Activated naive CD4-positive, alpha-beta T cell (primary cell): ENCODE measurements around the gene REX1BD.
"Not testable (repeated sequence)": the region's sequence is repeated elsewhere in the genome, so short reads cannot be mapped to it uniquely, and the experiment has no call there.

ENCODE experiments used
- DNase-seq, 4 experiments: peaks; one replicate each; lab custom pipeline; 2025; lab: John Stamatoyannopoulos, UW

Gene REX1BD

DNA sequence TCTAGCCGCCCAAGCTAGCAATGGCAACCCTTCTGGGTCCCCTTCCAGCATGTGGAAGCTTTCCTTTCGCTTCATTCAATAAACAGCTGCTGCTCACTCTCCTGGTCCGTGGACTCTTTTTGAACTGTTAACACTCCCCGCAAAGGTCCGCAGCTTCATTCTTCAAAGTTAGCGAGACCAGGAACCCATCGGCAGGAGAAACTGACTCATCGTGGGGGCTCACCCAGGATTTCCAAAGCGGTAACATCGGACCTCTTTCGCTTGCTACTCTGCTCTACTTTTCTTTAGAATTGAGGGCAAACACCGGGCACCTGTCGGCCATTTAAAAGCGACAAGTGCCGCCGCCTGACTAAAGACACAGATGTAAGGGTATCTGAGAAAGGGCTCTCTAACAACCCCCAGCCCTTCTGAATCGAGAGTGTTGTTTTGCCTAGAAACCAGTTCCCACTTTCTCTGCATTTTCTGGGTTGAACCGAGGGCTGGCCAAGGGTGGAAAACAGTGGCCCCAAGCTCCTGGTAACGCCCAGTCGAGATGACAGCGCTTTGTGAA lies 11.2 kb upstream of the REX1BD start:
- no peak for DNase-seq

DNA sequence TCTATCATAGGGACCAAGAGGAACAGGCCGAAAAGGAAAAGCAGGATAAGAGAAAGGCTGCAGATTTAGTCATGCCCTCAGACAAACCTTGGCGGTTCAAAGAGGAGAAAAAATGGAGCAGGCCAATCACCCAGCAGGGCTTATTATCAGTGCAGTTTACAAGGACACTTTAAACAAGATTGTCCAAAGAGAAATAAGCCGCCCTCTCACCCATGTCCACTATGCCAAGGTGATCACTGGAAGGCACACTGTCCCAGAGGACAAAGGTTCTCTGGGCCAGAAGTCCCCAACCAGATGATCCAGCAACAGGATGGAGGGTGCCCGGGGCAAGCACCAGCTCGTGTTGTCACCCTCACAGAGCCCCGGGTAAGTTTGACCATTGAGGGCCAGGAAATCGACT lies 8.3 kb upstream of the REX1BD start:
- no peak for DNase-seq

DNA sequence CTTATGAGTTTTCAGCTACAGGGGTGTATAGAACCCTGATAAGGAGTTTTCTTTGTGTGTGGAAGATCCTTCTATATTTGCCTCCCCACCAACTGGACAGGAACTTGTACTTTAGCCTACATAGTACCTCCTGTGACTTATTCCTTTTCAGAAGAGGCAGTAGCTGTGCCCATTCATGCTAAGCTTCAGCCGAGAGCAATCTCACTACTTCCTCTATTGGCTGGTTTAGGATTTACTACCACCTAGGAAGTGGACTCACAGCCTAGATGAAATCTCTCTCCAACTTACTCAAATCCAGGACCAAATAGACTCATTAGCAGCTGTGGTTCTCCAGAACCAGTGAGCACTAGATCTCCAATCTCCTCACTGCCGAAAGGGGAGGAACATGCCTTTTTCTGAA lies 2.3 kb upstream of the REX1BD start:
- no peak for DNase-seq

DNA sequence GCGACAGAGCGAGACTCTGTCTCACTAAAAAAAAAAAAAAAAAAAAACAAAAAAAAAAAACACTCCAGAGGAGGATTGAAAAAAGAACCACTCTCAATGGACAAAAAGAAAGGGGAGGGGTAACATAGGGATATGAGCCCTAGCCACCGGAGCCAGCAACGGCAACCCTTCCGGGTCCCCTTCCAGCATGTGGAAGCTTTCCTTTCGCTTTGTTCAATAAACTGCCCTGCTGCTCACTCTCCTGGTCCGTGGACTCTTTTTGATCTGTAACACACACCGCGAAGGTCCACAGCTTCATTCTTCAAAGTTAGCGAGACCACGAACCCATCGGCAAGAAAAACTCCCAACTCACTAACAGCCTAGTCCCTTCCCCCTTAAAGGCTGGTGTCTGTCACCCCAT lies 1.0 kb upstream of the REX1BD start:
- DNase-seq, result no peak

DNA sequence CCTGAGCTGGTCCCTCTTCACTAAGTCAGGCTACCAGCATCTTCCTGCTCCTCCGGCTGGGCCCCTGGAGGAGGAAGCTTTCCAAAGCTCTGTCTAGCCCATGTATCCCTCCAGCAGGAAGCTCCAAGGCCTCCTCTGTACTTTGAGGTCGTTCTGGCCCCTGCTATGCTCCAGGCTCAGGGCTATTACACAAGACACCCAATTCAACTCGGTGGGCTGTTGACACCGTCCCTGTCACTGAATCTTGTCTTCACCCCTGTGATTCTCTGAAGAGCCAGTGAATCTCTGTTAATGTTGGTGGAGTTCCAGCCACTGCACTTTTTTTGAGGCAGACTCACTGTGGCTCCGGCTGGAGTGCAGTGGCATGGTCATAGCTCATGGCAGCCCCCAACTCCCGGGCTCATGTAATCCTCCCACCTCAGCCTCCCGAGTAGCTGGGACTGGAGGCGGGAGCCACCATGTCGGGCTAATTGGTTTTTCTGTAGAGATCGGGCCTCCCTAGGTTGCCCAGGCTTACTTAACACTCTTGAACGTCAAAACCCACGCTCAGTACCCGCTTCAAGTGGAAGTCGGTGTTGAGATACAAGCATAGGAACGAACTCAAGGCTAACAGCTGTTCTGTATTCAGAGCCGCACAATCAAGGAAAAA lies 512 bp upstream of the REX1BD start:
- DNase-seq, result no peak

DNA sequence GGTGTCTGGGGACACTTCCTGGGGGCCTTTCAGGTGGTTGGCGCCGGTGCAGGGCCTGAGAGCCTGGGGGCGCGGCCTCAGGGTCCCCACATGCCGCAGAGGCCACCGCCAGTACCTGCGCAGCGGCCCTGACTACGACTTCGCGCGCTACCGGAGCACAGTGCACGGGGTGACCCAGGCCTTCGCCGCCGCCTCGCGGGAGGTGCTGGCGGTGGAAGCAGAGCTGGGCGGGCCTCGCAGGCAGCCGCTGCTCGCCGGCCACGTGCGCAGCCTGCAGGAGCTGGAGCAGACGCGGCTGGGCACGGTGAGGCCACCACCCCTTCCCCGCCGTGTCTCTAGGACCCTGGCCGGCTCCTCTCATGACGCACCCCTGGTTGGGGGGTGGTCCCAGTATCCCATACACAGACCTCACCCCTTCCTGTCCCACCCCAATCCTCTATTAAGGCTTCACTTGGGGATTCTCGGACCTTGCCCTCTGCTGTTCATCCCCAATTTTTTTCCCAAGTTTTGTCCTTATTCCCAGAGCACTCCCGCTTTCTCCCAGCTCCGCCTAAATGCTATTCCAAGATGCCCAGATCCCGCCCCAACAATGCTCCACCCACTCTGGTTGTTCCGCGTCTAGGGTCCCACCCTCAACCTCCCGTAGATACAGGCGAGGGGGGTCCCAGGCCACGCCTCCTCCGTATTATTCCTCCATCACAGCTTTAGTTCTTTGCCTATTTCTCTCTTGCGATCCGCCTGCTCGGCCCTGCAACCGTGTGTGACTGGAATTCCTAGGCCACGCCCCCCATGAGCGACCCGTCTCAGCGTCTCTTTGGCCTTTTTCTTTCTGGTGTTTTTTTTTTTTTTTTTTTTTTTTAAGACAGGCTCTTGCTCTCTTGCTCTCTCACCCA lies 1.0 kb downstream of the REX1BD start:
- peak in 3 of 4 experiments; percentile 61 to 74 (median 63) for DNase-seq

DNA sequence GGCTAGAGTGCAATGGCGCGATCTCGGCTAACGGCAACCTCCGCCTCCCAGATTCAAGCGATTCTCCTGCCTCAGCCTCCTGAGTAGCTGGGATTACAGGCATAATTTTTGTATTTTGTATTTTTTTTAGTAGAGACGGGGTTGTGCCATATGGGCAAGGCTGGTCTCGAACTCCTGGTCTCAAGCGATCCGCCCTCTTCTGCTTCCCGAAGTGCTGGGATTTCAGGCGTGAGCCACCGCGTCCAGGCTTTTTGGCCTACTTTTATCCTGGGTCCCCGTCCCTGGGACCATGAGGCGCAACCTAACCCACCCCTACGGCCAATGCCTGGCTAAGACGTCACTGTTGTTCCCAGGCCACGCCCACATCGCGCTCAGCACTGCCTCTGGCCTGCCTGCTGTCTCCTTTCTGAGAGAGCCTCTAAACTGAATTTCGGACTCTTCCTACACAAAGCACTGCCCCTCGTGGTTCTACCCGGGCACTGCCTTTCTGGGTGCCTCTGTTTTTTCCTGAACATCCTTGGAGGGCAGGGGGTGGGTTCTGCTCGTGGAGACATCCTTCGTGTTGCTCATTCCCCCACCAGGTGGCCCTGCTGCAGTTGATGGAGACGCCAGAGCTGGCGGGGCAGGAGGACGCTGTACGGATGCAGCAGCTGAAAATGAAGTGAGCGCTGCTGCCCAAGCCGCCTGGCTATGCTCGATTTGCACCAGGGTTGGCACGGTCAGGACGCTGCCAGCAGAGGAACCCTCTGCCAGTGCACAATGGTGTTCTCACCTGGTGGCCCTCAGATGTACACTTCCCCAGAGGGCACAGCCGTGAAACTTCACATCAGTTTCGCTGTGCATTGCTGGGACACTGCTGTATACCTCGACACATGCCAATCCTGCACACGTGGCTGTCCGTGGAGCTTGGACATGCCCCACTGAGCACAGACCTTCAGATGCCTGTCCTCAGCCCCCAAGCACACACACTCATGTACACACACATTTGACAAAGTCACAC lies 2.0 kb downstream of the REX1BD start:
- DNase-seq, result no peak

DNA sequence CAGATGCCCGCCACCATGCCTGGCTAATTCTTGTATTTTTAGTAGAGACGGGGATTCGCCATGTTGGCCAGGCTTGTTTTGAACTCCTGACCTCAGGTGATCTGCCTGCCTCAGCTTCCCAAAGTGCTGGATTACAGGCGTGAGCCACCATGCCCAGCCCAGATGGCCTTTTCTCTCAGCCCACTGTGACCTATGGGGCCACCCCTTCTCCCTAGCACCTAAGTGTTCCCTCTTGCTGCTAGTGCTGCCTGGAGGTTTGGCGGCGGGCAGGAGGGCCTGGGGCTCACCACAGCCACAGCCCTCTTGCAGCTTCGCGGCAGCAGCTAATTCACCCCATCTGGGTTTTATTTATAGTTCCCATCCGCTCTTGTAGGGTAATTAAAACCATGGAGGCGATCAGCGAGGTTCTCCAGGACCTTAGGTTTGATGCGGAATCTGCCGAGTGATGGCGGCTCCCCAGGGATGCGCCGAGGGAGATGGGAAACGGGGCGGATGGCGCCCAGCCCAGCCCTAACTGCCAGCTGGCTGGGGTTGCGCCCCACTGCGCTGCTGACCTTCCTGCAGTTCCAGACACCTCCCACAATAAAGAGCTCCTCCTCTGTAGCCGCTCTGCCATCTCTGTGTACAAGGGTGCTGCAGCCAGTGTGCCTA lies 3.3 kb downstream of the REX1BD start:
- no peak for DNase-seq

DNA sequence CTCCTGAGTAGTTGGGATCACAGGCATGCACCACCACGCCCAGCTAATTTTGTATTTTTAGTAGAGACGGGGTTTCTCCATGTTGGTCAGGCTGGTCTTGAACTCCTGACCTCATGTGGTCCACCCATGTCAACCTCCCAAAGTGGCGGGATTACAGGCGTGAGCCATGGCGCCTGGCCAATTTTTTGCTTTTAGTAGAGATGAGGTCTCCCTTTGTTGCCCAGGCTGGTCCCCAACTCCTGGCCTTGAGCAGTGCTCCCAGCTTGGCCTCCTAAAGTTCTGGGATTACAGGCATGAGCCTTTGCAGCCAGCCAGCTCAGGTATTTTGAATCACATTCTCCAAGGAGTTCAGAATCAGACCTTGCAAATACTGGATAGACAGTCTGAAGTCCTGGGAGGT lies 4.1 kb downstream of the REX1BD start:
- not testable (repeated sequence) for DNase-seq

DNA sequence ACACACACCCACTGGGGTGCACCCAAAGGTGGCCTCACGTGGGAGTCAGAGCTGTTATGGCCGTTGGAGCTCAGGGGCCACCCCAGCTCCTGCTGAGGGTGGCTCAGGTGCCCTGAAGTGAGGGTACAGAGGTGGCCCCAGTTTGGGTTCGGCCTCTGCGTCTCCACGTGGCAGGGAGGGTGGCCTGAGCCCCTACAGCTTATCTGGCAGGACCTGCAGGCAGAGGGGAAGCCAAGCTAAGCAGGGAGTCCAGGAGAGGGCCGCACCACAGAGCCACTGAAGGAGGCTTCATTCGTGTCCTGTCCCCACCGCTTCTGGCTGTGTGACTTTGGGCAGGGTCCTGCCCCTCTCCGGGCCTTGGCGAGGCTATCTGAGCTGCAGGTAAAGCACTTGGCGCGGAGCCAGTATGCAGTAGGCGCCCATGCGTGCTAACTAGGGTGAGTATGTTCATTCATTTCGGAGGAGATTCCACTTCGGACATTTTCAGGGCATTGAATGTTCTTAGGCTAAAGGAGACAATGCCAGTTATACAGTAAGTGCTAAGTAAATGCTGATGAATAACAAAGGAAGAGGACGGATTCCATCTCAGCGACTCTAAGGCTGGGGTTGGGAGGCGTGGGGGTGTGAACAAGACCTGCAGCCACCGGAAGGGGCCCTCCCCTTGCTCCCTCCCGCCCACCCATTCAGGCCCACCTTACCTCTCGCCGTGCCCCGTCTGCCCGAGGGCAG lies 4.9 kb downstream of the REX1BD start:
- DNase-seq, result no peak

DNA sequence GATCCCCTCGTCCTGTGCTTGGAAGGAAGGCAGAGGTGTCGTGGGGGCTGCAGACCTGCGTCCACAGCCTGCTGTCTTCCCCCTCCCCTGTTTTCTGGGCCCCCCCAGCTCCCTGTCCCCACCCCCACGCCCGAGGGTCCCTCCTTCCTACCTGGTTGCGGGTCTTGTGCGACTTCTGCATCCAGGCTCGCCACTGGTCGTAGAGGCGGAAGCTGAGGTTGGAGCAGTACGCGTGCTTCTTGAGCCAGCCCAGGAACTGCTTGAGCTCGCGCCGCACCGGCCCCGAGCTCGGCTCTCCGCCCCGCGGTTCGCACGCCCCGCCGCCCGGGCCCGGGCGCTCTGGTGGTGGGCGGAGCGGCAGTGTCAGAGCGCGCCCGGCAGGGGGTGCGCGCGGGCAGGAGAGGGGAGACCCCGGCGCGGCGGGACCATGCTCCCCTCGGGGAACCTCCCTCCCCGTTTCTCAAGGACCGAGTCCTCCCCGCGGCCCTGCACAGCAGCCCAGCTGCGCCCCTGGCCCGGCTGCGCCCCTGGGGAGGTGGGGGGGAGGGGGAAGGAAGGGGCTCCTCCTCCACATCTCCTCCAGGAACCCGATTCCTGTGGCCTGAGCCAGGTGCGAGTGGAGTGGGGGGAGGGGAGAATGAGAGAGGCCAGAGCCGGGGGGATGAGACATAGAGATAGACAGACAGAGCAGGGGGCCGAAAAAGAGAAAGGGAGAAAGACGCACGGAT lies 5.7 kb downstream of the REX1BD start:
- peak; percentile 28 to 74 (median 50) for DNase-seq

DNA sequence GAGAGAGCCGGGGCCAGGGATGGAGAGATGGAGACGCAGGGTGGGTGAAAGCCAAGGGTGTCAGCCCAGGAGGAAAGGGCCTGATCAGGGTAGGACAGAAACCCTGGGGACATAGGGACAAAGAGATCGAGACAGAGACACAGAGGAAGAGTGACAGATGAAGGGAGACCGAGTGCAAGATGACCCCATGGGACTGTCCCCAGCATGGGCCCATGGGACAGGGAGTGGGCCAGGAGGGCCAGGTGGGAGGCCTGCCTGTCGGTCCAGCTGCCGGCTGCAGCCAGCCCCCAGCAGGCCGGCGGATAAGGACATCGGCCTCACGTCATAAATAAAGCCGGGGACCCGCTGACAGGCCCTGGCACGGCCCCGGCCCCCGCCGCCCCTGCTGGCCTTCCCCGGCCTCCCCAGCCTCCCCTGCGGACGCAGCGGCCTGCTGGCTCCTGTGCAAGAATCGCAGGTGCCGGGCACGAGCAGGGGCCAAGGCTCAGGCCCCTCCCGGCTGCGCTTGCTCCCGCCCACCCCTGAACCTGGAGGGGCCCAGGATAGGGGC lies 6.3 kb downstream of the REX1BD start:
- DNase-seq, result no peak

DNA sequence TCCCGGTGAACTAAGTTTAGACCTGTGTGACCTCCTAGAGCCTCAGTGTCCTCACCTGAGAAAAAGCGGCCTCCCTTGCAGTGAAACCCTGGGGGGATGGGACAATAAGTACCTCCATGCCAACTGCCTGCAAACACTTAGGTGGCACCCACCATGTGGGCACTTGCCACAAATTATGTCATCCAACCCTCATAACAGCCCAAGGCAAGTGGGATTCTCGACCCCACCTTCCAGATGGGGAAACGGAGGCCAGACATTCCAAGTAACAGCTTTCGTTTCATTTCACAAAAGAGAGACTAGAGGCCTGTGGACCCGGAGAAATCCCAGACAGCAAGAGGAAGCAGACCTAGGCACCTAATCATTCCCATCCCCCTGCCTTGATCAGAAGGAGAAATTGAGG lies 6.9 kb downstream of the REX1BD start:
- no peak for DNase-seq

DNA sequence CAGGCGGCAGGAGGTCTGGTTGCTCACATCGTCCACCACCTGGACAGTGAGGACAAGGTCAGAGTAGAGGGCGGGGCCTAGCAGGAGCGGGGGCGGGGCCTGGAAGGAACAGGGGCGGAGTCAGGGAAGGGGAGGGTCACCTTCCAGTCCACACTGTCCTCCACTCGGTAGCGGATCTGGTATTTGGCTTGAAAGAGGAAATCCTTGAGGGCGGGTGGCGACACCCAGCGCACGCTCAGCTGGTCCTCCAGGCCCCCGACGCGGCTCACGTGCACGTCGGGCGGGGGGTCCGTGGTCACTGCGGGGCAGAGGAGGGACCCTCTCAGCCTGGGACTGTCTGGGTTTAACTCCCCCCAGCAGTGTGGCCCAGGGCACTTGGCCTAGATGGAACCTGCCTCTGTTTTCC lies 8.2 kb downstream of the REX1BD start:
- DNase-seq, result no peak

DNA sequence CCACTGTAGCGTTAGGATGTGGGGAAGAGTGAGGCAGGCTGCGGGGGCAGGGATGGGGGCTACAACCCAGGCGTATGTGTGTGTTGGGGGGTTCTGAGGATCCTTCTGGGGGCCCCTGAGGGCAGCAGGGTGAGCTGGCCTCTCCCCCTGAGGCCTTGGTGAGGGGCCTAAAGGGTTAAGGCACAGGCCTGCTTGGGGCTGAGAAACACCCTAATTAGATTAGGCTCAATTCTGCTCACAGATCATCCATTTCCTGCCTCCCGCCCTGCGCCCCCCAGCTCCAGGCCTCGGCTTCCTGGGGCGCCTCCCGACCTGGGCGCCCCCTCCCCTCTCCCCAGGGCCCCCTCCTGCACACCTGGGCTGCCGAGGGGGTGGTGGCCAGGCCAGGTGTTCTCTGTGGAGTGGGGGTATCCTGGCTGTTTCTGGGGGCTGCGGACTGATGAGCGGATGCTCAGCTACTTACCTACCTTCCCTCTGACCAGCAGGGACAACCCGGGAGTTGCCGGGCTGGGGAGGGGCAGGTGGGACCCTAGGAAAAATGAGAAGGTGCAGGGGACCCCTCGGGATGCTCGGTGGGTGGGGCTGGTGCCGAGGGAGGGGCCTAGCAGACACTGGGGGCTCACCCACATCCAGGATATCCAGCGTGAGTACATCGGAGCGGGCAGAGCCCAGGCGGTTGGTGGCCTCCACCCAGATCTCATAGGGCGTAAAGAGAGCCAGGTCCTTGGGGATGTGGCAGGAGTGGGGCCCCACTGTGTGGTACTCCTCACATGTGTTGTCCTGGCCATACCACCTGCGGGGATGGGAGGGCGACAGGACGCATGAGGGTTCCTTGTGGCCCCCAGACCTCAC lies 9.4 kb downstream of the REX1BD start:
- DNase-seq, result no peak

DNA sequence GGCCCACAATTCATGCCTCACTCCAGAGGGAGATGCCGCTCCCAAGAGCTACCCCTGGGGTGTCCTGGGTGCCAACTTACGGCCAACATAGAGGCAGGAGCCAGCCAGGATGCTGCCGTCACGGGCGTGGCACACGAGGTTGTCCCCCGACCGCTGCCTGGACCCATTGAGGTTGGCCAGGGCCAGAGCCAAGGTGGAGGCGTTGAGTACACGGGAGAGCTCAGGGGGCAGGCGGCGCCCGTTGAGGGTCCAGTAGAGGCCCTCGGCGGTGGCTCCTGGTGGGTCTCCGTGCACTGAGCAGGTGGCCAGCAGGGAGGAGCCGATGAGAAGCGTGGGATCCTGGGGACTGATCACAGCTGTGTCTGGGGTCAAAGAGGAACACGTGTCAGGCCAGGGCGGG lies 10.9 kb downstream of the REX1BD start:
- no peak for DNase-seq

DNA sequence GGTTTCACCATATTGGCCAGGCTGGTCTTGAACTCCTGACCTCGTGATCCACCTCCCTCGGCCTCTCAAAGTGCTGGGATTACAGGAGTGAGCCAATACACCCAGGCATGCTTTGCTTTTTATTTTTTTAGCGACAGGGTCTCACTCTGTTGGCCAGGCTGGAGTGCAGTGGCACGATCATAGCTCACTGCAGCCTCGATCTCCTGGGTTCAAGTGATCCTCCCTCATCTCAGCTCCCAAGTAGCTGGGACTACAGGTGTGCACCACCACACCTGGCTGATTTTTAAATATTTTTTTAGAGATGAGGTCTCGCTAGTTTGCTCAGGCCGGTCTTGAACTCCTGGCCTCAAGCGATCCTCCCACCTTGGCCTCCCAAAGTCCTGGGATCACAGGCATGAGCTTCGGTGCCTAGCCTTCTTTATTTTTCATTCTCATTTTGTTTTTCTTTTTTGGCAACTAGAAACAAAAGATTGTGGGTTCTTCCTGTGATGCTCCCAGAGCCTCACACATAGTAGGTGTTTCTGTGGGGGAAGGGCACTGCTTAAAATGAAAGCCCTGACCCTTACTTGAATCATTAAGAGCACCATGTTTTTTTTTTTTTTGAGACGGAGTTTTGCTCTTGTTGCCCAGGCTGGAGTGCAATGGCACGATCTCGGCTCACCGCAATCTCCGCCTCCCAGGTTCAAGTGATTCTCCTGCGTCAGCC lies 12.2 kb downstream of the REX1BD start:
- not testable (repeated sequence) for DNase-seq

DNA sequence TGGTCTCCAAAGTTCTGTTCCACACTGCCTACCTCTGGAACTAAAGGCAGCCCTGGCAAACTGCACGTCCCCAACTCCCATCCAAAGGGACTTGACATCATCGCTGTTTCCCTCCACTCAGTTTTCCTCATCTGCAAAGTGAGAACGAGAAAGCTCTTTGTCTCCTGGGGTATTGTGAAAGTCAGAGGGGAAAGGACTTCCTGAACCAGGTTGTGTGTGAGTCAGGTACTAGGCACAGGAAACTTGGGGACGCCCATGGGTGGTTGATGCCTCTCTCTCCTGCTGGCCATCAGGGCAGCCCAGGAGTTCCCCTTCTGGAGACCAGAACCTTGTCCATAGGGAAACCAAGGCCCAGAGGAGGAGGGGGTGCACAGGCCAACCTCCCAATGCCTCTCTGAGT lies 13.3 kb downstream of the REX1BD start:
- DNase-seq, result no peak
